Left forelimb (tissue), 1 donor: ENCODE data around the gene APBA2.
A peak's percentile ranks its signal among the peaks of the same experiment; 100 is the strongest.

Experiments
- DNase-seq: peaks from one replicate; pipeline ENCODE4 v3.0.0-alpha.2; 2018; ENCODE audit warnings: low spot score

The APBA2 gene

GRCh38 chr15:29058903-29059539 lies 173.2 kb downstream of the APBA2 start:
- DNase-seq, result no peak

GRCh38 chr15:29059871-29060640 lies 174.3 kb downstream of the APBA2 start:
- no peak for DNase-seq

- no peak for DNase-seq
Observed at GRCh38 chr15:29061746-29062145, 176.0 kb downstream of the APBA2 start.

- no peak for DNase-seq
Observed at GRCh38 chr15:29062179-29062591, 176.4 kb downstream of the APBA2 start.

- DNase-seq, result no peak
Observed at GRCh38 chr15:29062626-29063025, 176.9 kb downstream of the APBA2 start.

GRCh38 chr15:29063646-29064045 lies 177.9 kb downstream of the APBA2 start:
- DNase-seq, result no peak

- DNase-seq, result no peak
Observed at GRCh38 chr15:29064290-29064689, 178.5 kb downstream of the APBA2 start.

- no peak for DNase-seq
Observed at GRCh38 chr15:29064731-29065130, 179.0 kb downstream of the APBA2 start.

- DNase-seq, result no peak
Observed at GRCh38 chr15:29065571-29065970, 179.8 kb downstream of the APBA2 start.

GRCh38 chr15:29066310-29066709 lies 180.5 kb downstream of the APBA2 start:
- no peak for DNase-seq

GRCh38 chr15:29066838-29067237 lies 181.1 kb downstream of the APBA2 start:
- DNase-seq, result no peak

- no peak for DNase-seq
Observed at GRCh38 chr15:29067949-29068348, 182.2 kb downstream of the APBA2 start.

- DNase-seq, result no peak
Observed at GRCh38 chr15:29070471-29071231, 184.9 kb downstream of the APBA2 start.

GRCh38 chr15:29071232-29071881 lies 185.6 kb downstream of the APBA2 start:
- no peak for DNase-seq

- DNase-seq, result no peak
Observed at GRCh38 chr15:29071882-29072273, 186.1 kb downstream of the APBA2 start.

- DNase-seq, result no peak
Observed at GRCh38 chr15:29072444-29072843, 186.7 kb downstream of the APBA2 start.

GRCh38 chr15:29074045-29074444 lies 188.3 kb downstream of the APBA2 start:
- DNase-seq, result no peak

GRCh38 chr15:29078541-29078940 lies 192.8 kb downstream of the APBA2 start:
- DNase-seq, result no peak

GRCh38 chr15:29079479-29079878 lies 193.7 kb downstream of the APBA2 start:
- DNase-seq, result no peak

GRCh38 chr15:29081781-29082180 lies 196.0 kb downstream of the APBA2 start:
- peak; percentile 30 for DNase-seq

GRCh38 chr15:29083161-29083560 lies 197.4 kb downstream of the APBA2 start:
- no peak for DNase-seq

GRCh38 chr15:29083858-29084257 lies 198.1 kb downstream of the APBA2 start:
- no peak for DNase-seq
